Activated CD4-positive, alpha-beta T cell treated with anti-CD3 and anti-CD28 coated beads, Interleukin-10, Interleukin-2, amounts not matched to agents 100 ng/mL and 50 ng/mL, durations not matched to agents 16 hours and 8 hours (primary cell): ENCODE measurements around the gene CLEC2B.
"Not testable (repeated sequence)": the region's sequence is repeated elsewhere in the genome, so short reads cannot be mapped to it uniquely, and the experiment has no call there.

ENCODE experiments used
- DNase-seq: peaks from one replicate; pipeline ENCODE4 v3.0.0-alpha.2; 2020

Gene CLEC2B

DNA sequence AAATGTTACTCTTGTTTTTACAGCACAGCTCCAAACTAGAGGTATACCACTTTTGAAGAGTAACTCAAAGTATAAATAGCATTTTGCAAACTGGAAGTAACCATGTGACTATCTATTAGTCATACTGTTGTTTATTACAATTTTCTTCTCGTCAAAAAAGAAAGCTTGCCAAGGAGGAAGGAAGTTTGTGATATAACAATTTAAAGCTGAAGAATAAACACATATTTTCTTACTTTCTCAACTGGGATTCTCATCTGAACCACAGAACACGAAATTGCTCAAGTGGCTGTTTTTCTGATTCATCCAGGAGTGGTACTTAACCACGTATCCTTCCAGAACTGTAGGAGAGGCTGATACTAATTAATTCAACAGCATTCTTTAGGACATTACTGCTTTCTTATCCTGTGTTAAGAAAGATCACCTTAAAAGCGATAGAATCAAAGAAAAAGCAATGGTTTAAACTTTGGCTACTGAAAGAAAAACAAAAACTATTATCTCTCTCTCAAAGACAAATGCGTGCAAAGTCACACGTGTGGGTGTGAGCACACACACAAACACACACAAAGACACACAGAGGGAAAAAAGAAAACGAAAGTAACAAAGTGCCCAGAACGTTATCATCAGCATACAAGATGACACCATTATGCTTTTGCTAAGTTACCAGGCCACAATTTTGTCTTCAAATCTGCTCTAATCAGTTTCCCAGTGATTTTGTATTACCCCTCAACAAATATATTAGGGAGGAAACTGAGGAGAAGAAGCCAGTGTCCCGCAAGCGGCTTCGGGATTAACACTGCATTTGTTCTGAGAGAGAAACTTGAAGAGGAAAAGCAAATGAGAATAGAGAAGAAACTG, at the start of gene CLEC2B:
Gene CLEC2B, minus strand, starts transcription at position 48 of the 855 bp plus-strand sequence.
- peak; percentile 74 for DNase-seq

DNA sequence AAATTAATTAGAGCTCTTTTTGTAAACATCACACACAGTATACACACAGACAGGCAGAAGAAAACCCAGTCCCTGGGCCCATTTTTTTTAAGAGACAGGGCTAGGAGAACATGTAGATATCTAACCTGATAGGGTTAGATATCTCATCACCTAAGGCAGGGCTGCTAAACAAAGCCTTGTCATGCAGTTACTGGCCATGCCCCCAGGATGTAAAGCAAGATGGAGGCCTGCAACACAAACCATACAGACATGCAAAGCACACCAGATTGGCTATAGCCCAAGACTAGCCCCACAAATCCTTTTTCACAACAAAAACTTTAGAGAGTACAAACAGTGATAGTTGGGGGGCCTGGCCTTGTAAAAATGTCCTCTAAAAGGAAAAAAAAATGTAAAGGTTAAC, 42.6 kb upstream of the CLEC2B start:
- DNase-seq = no peak

DNA sequence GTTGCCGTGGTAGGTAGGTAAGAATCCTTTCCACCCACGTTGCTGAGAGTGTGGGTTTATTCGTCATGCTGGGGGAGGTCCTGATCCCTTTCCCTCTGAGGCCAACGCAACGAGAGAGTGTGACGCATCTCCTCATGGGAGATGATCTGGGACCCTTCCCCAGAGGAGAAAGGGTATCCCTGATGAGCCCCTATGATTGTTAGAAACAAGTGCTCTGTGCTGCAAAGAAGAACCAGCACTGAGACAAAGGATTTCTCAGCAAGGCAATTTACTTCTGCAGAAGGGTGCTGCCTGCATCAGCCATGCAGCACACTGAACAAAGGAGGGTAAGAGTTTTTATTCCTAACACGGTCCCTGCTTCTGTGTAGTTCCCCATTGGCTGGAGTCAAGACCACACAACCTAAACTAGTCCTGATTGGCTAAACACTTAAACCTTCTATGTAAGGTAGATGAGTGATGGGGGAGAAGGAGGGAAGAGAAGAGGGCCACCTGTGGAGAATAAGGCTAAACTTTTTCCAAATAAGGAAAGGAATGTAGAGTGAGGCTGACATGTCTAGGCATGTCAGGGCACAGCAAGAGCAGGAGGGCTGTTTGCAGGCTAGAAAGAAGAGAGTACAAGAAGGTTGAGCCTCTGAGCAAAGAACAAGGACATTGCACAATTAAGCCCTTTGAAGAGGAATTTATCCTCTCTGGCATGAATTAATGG, 41.7 kb upstream of the CLEC2B start:
- DNase-seq = no peak

DNA sequence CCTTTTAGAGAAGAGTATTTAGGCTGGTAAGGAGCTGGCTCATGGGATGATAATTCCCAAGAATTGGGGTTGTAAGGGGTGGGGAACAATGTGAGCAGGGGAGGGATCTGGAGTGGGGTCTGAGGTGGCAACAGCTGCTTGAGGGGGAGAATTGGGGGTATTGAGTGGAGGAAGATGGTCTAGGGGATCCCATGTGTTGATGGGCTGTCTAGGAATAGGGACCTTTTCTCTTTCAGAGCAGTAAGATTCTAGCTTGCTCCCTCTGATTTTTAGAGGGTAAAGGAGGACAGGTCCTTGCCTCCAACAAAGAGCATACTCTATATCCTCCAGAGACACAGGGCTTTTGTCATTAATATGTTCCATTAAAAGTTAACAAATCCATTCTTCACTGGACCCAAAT, 40.6 kb upstream of the CLEC2B start:
- DNase-seq = no peak

DNA sequence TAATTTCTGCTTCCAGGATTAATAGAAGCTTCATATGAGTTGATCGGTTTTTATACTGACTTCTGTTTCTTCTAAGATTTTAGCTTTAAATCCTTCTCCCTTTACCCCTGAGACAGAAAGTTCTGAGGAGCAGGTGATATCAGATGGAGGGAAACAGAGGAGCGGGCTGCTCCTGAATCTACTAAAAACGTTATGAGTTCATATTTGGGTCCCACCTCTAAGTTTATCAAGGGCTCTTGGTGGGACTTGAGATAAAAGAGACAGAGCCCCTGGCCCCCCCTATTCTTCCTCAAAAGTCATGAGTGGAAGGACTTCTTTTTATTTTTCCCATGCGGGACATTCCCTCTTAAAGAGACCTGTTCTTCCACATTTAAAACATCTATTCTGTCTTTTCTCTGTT, 39.2 kb upstream of the CLEC2B start:
- DNase-seq = no peak

DNA sequence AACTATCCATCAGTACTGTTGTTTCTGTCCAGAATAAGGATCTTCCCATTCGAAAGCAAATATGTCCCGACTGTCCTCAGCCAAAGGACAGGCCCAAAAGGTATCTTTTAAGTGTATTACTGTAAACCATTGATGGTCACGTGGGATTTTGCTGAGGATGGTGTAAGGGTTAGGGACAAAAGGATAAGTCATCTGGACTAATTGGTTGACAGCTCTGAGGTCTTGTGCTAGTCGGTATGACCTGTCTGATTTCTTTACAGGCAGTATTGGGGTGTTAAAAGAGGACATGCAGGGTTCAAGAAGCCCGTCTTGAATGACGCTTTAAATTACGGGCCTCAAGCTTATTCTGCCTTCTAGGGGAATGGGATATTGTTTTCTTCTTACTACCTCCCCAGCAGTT, 38.6 kb upstream of the CLEC2B start:
- no peak for DNase-seq

DNA sequence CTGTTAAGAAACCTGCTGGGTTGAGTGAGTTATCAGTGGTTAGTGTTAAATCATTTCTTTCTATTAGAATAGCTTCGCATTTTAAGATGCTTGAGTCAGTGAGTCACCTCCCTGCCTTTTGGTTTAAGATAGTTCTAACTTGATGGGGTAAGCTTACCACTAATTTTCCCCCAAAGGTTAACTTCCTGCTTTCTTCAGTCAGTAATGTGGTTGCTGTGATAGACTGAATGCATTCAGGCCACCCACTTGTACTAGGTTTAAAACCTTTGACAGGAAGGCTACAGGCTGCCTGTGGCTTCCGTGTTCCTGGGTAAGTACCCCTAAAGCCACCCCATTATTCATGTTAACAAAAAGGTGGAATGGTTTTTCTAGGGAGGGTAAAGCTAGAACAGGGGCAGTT, 37.7 kb upstream of the CLEC2B start:
- DNase-seq = peak; percentile 26

DNA sequence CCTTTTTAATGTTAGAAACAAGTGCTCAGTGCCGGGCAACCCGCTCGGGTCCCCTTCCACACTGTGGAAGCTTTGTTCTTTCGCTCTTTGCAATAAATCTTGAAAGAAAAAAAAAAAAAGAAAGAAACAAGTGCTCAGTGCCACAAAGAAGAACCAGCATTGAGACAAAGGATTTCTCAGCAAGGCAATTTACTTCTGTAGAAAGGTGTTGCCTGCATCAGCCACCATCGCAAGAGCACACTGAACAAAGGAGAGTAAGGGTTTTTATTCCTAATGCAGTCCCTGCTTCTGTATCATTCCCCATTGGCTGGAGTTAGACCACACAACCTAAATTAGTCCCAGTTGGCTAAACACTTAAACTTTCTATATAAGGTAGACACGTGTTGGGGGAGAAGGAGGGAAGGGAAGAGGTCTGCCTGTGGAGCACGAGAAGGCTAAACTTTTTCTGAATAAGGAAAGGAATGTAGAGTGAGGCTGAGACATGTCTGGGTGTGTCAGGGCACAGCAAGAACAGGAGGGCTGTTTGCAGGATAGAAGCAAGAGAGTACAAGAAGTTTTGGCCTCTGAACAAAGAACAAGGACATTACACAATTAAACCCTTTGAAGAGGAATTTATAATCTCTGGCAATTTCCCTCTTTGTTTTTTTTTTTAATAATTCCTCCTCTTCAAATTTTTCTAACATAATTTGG, 33.5 kb upstream of the CLEC2B start:
- DNase-seq = no peak

DNA sequence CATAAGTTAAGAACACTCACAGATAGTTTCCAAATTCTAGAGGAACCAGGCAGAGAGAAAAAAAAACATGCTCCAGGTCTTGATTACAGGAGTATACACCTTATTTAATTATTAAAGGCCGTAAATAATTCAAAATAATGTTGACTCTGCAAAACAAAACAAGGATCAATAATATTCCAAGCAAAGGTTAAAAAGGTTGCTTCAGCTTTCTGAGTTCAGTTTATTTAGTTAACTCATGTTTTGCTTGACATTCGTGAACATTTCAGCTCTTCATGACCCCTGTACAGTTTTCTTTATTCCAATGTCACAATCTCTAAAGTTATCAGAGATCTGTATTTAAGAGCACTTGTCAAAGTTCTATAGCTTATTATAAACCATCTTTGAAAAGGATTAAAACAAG, 31.8 kb upstream of the CLEC2B start:
- no peak for DNase-seq

DNA sequence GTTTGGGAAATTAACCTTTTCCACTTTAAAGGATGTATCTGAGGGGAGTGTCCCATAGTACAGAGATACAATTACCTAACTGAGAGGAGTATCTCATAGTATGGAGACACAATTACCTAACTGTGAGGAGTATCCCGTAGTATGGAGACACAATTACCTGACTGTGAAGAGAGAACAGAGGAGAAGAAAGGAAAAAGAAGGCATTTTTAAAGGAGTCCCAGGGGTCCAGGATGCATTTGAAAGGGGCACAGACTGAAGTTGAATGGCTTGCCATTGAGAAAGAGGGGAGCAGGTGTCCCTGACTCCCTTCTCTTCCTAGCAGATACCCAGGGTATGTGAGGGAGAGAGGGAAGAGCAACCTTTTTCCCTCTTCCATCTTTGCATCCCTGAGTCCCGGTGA, 30.1 kb upstream of the CLEC2B start:
- DNase-seq = no peak

DNA sequence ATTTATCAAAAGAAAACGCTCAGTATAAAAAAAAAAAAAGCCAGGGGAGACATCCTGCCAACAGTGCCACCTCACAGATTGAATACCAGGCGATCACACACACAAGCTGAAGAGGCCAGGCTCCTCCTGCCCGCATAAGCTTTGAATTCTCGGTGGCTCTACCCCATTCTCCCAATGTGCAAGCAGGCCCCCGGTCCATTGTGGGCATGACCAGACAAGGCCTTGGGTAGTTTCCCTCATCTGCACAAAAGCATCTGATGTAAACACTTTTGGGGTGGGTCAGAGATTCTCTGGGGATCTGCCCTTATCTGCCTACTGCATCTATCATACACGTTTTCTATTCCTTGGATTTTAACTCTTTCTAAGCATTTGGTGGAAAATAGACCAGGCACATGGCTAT, 28.4 kb upstream of the CLEC2B start:
- no peak for DNase-seq

DNA sequence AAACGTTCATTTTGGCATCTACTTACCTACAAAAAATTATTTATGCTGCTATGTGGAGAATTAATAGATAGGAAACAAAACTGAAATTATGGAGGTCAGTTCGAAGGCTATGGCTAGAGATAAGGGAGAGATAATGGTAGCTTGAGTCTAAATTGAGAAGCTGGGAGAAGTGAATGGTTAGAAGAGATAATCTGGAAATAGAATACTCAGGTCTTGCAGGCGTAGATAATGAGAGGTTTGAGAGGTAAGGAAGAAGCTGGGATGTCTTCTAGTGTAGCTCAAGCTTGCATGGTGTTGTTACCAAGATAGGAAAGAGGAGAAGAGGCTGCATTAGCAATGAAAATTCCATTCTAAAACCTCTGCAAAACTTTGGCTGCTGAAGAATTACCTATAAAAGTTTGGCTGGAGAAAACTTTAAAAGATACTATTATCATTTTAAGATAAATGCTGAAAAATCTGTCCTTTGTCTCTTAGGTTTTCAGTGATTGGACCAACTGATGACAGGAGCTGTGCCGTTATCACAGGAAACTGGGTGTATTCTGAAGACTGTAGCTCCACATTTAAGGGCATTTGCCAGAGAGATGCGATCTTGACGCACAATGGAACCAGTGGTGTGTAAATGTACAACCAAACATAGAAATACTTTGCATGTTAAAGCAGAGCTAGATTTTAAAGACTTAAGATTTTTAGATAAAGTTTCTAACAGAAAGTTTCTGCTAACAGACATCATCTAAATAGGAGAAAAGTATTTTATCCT, 26.2 kb upstream of the CLEC2B start:
- no peak for DNase-seq

DNA sequence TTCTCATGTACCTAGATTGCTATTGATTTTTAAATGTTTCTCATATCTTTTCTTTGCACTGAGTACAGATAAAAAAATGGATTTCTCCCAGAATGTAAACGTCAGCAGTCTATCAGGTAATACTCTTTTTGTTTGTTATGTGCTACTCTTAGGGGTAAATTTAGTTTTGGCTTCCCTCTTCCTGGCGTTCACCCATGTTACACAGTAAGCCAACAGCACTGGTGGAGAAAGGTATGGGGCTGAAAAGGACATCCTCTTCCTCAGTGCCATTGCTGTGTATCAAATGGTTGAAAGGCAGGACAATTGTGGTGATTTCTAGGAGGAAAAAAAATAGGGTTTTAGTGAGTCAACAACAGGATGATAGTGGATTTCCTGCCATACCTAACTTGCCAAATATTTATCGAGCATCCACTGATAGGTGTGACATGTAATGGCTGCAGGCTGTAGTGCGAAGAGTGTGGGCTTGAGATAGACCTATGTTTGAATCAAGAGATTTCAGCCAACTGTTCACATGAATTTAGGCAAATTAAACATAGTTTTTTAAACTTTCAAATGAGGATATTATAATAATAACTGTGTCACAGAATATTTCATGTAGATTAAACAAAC, 19.6 kb upstream of the CLEC2B start:
- no peak for DNase-seq

DNA sequence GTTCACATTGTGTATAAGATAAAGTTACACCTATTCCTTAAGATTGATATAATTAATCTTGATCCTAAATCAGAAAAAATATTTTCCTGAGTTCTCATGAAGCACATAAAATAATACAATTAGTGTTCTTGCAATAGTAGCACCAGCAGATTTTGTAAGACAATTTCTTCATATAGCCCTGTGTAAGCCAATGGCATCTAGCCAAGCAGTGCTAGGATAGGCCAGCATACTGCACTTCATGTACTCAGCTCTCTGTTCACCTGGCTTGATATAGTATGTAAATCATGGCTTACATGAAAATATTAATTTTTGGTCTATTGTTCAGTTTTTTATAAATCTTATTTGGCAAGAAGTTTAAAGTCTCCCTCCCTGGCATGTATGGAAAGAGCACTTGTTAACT, 14.0 kb upstream of the CLEC2B start:
- DNase-seq = no peak

DNA sequence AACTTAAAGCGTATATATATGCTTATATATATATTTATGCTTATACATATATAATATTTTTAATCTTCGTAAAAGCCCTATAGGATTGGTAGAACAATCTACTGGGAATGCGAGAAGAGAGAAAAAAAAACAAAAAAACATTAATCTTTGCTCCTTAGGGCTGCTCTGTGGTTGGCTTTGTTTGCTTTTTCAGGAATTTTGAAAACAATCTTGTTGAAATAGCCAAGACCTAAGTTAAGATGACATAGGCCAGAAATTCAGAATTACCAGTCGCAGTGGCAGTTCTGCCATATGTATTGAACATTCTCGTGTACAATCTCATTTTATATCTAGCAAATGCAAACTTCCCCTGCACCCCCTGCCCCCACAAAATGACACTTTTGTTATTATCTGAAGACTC, 12.8 kb upstream of the CLEC2B start:
- no peak for DNase-seq

DNA sequence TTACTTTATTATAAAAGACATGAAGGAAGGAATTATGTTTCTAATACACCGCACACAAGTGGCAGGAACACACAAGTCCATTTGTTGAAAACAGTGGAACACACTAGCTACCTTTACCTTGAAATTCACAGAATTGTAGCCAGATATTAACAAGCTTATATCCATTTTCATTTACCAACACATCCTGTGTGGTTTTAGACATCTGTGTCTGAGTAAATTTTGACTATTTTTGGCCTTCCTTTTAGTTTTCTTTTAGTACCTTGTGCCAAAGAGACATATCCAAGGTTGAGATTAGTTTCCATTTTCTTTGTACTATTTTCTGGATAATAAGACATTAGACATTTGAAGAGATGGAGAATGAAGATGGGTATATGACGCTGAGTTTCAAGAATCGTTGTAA, 12.1 kb upstream of the CLEC2B start, which contains the start of gene KLRF2:
Gene KLRF2, plus strand, starts transcription at position 244 of the 400 bp plus-strand sequence. Its CDS starts 107 bp downstream, at position 351.
- no peak for DNase-seq

DNA sequence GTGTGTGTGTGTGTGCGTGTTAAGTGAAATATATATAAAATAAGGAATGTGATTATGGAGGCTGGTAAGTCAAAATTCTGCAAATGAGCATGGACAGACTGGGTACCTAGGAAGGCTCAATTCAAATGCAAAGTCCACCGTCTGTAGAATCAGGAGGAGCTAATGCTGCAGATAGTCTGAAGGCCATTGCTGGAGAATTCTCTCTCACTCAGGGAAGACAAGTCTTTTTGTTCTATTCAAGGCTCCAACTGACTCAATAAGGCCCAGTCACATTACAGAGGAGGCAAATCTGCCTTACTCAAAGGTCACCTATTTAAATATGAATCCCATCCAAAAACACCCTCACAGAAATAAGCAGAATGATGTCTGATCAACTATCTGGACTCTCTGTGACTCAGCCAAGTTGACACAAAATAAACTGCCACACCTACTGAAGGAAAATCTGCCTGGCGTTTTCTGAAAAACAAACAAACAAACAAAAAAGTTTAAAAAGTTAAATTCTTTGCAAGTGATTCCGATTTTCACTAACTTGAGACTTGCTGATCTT, 11.5 kb upstream of the CLEC2B start:
- no peak for DNase-seq

DNA sequence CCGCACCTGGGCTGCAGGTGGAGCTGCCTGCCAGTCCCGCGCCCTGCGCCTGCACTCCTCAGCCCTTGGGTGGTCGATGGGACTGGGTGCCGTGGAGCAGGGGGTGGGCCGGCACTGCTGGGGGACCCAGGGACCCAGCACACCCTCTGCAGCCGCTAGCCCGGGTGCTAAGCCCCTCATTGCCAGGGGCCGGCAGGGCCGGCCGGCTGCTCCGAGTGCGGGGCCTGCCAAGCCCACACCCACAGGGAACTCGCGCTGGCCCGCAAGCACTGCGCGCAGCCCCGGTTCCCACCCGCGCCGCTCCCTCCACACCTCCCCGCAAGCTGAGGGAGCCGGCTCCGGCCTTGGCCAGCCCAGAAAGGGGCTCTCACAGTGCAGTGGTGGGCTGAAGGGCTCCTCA, 7.0 kb upstream of the CLEC2B start:
- not testable (repeated sequence) for DNase-seq

DNA sequence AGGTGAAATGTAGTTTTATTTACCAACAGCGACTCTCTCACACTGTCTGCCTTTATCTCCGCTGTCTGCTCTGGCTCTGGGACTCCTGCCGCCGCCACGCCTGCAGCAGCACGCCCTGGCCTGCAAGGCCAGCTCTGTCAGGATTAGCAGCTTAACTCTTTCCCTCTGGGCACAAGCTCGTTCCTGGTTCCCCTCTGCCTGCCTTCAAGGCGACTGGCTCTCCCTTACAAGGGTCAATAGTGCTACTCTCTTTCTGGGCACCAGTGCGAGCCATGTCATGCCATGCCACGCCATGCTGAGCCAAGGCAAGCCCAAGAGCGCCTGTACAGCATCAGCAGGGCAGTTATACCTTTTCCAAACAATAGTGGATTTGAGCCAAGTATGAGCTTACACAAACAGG, 3.6 kb upstream of the CLEC2B start:
- no peak for DNase-seq

DNA sequence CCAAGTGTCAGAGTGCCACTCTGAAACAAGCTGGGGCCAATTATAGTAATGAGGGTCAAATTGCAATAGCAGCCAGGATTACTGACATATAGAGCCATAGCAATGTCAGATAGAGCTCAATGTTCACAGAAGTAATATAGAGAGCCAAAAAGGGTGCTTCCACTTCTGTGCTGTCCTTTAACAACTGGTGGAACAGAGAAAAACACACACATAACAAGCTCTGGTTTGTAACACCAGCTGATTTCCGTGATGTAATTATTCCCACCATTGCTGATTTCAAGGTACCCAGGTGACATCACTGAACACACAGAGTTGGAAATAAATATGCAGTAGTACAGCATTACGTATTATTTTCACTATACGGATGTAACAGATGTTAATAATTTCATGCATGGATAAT, 3.0 kb upstream of the CLEC2B start:
- no peak for DNase-seq

DNA sequence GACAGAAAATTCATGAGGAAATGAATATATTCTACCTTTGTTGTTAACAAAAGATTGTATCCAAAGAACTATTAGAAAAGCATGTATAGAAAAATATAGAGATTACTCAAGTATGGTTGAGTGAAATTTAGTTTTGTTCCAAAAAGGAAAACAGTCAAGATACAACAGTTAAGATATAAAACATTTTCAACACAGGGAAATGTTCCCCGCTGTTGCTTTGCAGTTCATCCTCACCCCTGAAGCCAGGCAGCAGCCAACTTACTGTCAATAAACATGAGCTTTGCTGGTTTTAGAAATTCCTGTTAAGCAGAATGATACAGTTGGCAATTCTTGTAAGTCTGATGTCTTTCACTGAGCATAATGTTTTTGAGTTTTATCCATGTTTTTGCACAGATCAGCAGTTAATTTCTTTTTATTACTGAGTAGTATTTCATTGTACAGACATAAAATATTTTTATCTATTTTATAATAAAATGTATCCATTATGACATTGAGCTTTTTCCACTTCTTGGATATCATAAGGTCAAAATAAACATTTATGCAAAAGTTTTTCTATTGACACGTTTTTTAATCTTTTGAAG, 1.2 kb upstream of the CLEC2B start:
- DNase-seq = no peak

DNA sequence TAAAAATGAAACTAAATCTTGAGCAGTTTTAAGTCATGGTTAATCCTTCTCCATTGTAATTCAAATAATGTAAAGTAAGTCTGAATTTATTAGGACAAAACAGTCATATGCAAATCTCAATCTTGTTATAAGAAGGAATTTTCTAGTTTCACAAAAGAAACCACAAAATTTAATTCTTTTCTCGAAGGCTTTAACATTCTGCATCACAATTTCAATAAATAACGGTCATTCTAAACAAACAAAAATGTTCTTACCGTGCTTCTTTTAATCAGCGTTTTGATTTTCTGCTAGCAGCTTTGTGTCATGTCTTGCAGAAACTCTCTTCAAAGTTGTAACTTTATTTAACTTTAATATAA, 225 bp downstream of the CLEC2B start:
- DNase-seq = no peak
